ENCODE results near the gene SAE1. TPM values are rescaled to one million over a fixed set of nuclear protein-coding genes. Genes with fewer than 3 reads are reported as not detected.

The SAE1 gene
- total and polyA plus RNA-seq, 2 experiments from 2014 or later = 115 to 236 TPM

GRCh38 chr19:47231215-47232054, 100.8 kb downstream of the SAE1 start:
- peak overlapping the region; percentile 79 for H3K4me2 ChIP-seq
- peaks cover 24% of the 10 kb centered on the region for H3K79me2 ChIP-seq (replicated peaks; ENCODE audit: insufficient read depth)
- peaks cover 11% of the 10 kb centered on the region for H3K27me3 ChIP-seq (ENCODE audit: insufficient read depth)
- Mint-ChIP-seq H3K9me3 (no peaks in the 10 kb centered on the region), H3K4me3 (peak overlapping the region; percentile 71), H3K4me1 (peaks cover 17% of the 10 kb centered on the region), H3K27ac (peak overlapping the region; percentile 80), H3K36me3 (ENCODE audit: low read depth) (no peaks in the 10 kb centered on the region; the same call in 2 of the 3 replicates), H3K27me3 (ENCODE audit: insufficient read depth, low read depth, poor library complexity) (peaks cover 21% of the 10 kb centered on the region)
- peaks cover 27% of the 10 kb centered on the region for H3F3A ChIP-seq (replicated peaks; ENCODE audit: low read depth)
- H3K9me2 ChIP-seq (ENCODE audit: insufficient read depth) = no peaks in the 10 kb centered on the region
- DNase-seq (ENCODE audit: low spot score) (peak; percentile 85), ATAC-seq (peak; percentile 4)
- peak overlapping the region; percentile 66; the same call in 1 of the 2 replicates for H2AFZ ChIP-seq
- H4K20me1 ChIP-seq (replicated peaks; ENCODE audit: insufficient read depth) = no peaks in the 10 kb centered on the region; the same call in 1 of the 2 replicates
- TF ChIP-seq POLR2AphosphoS5 (IDR thresholded peaks at IDR 0.05; ENCODE audit: low read depth) (peak; percentile 59), STAT1 (IDR thresholded peaks at IDR 0.05; ENCODE audit: unreplicated experiment) (no peak), NANOG (IDR thresholded peaks at IDR 0.05; ENCODE audit: borderline replicate concordance) (no peak), CTCF (conservative IDR thresholded peaks at IDR 0.05; ENCODE audit: low read depth in 2 of 2) (no peak), ZNF331 (CRISPR knock-in tag; IDR thresholded peaks at IDR 0.05; ENCODE audit: low read depth) (no peak), ZNF462 (CRISPR knock-in tag; IDR thresholded peaks at IDR 0.05) (no peak), CREB1 (CRISPR knock-in tag; IDR thresholded peaks at IDR 0.05; ENCODE audit: low read depth) (peak; percentile 61), ZNF114 (CRISPR knock-in tag; IDR thresholded peaks at IDR 0.05) (no peak), EZH2phosphoT487 (IDR thresholded peaks at IDR 0.05; ENCODE audit: unreplicated experiment) (no peak), EZH2 (IDR thresholded peaks at IDR 0.05; ENCODE audit: low read depth, unreplicated experiment) (no peak), ETS1 (IDR thresholded peaks at IDR 0.05) (no peak), REST (IDR thresholded peaks at IDR 0.05; ENCODE audit: unreplicated experiment) (peak; percentile 67), JUNB (IDR thresholded peaks at IDR 0.05; ENCODE audit: unreplicated experiment) (no peak)
- H3K36me3 ChIP-seq (ENCODE audit: insufficient read depth) = no peaks in the 10 kb centered on the region
- H3K27ac ChIP-seq (ENCODE audit: low read depth) = peak overlapping the region; percentile 96
- H3K4me1 ChIP-seq (ENCODE audit: insufficient read depth) = peaks cover 33% of the 10 kb centered on the region
- peak overlapping the region; percentile 57 for H3K4me3 ChIP-seq

Data from GM23338 (cell line).